Hematopoietic multipotent progenitor cell treated with erythropoietin and hydrocortisone succinate and interleukin-3 and kit ligand, for 4 days (in vitro differentiated cells): ENCODE data around the gene HSBP1.

Experiments
- DNase-seq: peaks from one replicate; pipeline ENCODE4 v3.0.0-alpha.2; 2015

Gene HSBP1

GRCh38 chr16:83840060-83840617 is 32.4 kb downstream of the HSBP1 start:
- DNase-seq, result no peak

GRCh38 chr16:83842291-83842690 is 34.5 kb downstream of the HSBP1 start:
- DNase-seq, result no peak

GRCh38 chr16:83842756-83843507 is 35.2 kb downstream of the HSBP1 start:
- peak; percentile 62 for DNase-seq

GRCh38 chr16:83843657-83844056 is 35.9 kb downstream of the HSBP1 start:
- peak; percentile 32 for DNase-seq

- no peak for DNase-seq
Measured at GRCh38 chr16:83845263-83845662, 37.5 kb downstream of the HSBP1 start.

GRCh38 chr16:83847371-83848225 is 39.8 kb downstream of the HSBP1 start:
- peak; percentile 75 for DNase-seq

- DNase-seq, result no peak
Measured at GRCh38 chr16:83849421-83849820, 41.6 kb downstream of the HSBP1 start.

GRCh38 chr16:83850947-83851346 is 43.2 kb downstream of the HSBP1 start:
- no peak for DNase-seq

GRCh38 chr16:83851473-83851872 is 43.7 kb downstream of the HSBP1 start:
- DNase-seq, result no peak

GRCh38 chr16:83852774-83853173 is 45.0 kb downstream of the HSBP1 start:
- DNase-seq, result no peak

- no peak for DNase-seq
Measured at GRCh38 chr16:83853834-83854233, 46.1 kb downstream of the HSBP1 start.

- no peak for DNase-seq
Measured at GRCh38 chr16:83854420-83854819, 46.6 kb downstream of the HSBP1 start.

- no peak for DNase-seq
Measured at GRCh38 chr16:83856792-83857191, 49.0 kb downstream of the HSBP1 start.

- DNase-seq, result no peak
Measured at GRCh38 chr16:83859265-83859664, 51.5 kb downstream of the HSBP1 start.

- DNase-seq, result no peak
Measured at GRCh38 chr16:83862661-83863060, 54.9 kb downstream of the HSBP1 start.

- no peak for DNase-seq
Measured at GRCh38 chr16:83863682-83864081, 55.9 kb downstream of the HSBP1 start.
